HL-60 (cell line): ENCODE data around the gene SYTL3.

Source experiments
- GABPA ChIP-seq: IDR thresholded peaks from 2 replicates; pipeline ENCODE4 v1.6.1; 2012; ENCODE audit warnings: low read depth
- POLR2AphosphoS5 ChIP-seq: IDR thresholded peaks from 2 replicates; pipeline ENCODE4 v1.6.1; 2012; ENCODE audit warnings: low read depth
- SPI1 ChIP-seq: IDR thresholded peaks from 2 replicates; pipeline ENCODE4 v1.6.1; 2012; ENCODE audit warnings: low read depth, mild to moderate bottlenecking, borderline replicate concordance
- TF ChIP-seq, protein P1 (sequence below): IDR thresholded peaks from one replicate; pipeline ENCODE4 v1.5.1; 2011; ENCODE audit warnings: low read length, control low read depth, inconsistent platforms; ENCODE audit not compliant: insufficient read depth
- TF ChIP-seq, protein P2 (sequence below): IDR thresholded peaks from 2 replicates; pipeline ENCODE4 v1.6.1; 2012; ENCODE audit warnings: low read depth; ENCODE audit not compliant: insufficient replicate concordance

DNA sequence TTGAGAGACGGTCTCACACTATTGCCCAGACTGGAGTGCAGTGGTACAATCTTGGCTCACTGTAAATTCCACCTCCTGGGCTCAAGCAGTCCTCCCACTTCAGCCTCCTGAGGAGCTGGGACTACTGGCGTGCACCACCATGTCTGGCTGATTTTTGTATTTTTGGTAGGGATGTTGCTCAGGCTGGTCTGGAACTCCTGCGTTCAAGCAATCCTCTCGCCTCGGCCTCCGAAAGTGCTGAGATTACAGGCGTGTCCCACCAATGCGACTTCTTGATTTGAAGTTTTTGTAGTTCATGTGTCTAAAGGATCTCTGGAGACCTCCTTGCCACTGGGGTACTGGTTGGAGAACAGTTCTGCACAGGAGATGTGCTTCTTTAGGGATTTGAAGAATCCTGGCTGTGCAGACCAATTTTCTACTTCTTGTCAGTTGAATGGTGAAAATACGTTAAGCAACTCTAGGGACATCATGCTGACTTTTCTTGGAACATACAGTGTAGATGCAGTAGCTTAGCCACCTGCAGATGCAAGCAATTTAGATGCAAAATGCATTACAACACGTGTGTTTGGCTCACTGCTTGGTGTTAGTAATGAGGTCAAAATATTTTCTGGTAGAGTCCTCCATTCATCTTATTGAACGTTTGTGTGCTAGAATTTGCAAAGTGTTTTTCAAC lies 28.2 kb downstream of the SYTL3 start:
- TF ChIP-seq, protein P1, sequence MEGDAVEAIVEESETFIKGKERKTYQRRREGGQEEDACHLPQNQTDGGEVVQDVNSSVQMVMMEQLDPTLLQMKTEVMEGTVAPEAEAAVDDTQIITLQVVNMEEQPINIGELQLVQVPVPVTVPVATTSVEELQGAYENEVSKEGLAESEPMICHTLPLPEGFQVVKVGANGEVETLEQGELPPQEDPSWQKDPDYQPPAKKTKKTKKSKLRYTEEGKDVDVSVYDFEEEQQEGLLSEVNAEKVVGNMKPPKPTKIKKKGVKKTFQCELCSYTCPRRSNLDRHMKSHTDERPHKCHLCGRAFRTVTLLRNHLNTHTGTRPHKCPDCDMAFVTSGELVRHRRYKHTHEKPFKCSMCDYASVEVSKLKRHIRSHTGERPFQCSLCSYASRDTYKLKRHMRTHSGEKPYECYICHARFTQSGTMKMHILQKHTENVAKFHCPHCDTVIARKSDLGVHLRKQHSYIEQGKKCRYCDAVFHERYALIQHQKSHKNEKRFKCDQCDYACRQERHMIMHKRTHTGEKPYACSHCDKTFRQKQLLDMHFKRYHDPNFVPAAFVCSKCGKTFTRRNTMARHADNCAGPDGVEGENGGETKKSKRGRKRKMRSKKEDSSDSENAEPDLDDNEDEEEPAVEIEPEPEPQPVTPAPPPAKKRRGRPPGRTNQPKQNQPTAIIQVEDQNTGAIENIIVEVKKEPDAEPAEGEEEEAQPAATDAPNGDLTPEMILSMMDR, result no peak
- no peak for TF ChIP-seq POLR2AphosphoS5
- TF ChIP-seq, protein P2, sequence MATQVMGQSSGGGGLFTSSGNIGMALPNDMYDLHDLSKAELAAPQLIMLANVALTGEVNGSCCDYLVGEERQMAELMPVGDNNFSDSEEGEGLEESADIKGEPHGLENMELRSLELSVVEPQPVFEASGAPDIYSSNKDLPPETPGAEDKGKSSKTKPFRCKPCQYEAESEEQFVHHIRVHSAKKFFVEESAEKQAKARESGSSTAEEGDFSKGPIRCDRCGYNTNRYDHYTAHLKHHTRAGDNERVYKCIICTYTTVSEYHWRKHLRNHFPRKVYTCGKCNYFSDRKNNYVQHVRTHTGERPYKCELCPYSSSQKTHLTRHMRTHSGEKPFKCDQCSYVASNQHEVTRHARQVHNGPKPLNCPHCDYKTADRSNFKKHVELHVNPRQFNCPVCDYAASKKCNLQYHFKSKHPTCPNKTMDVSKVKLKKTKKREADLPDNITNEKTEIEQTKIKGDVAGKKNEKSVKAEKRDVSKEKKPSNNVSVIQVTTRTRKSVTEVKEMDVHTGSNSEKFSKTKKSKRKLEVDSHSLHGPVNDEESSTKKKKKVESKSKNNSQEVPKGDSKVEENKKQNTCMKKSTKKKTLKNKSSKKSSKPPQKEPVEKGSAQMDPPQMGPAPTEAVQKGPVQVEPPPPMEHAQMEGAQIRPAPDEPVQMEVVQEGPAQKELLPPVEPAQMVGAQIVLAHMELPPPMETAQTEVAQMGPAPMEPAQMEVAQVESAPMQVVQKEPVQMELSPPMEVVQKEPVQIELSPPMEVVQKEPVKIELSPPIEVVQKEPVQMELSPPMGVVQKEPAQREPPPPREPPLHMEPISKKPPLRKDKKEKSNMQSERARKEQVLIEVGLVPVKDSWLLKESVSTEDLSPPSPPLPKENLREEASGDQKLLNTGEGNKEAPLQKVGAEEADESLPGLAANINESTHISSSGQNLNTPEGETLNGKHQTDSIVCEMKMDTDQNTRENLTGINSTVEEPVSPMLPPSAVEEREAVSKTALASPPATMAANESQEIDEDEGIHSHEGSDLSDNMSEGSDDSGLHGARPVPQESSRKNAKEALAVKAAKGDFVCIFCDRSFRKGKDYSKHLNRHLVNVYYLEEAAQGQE, result no peak
- TF ChIP-seq GABPA, result no peak
- TF ChIP-seq SPI1, result no peak
